ENCODE data around the gene CDKN2B-AS1.

Gene CDKN2B-AS1

GRCh38 chr9:21995006-21995665 is 545 bp downstream of the CDKN2B-AS1 start (continued):
- TF ChIP-seq ZFP41 (tag by site-specific recombination; IDR thresholded peaks at IDR 0.05; ENCODE audit: borderline replicate concordance) (no peak), ZNF311 (tag by site-specific recombination; IDR thresholded peaks at IDR 0.05; ENCODE audit: borderline replicate concordance) (no peak), ZNF23 (tag by site-specific recombination; IDR thresholded peaks at IDR 0.05; ENCODE audit: borderline replicate concordance) (no peak), ZNF350 (tag by site-specific recombination; IDR thresholded peaks at IDR 0.05) (no peak), ZBTB20 (tag by site-specific recombination; IDR thresholded peaks at IDR 0.05) (0 out of 2 replicates have a peak, but pooled peaks have one; percentile 23), ZNF280D (tag by site-specific recombination; IDR thresholded peaks at IDR 0.05) (no peak), ZIC2 (tag by site-specific recombination; IDR thresholded peaks at IDR 0.05) (no peak), ZNF324 (tag by site-specific recombination; IDR thresholded peaks at IDR 0.05) (no peak), ZNF660 (tag by site-specific recombination; IDR thresholded peaks at IDR 0.05) (no peak), ZNF335 (tag by site-specific recombination; conservative IDR thresholded peaks at IDR 0.05) (peak; percentile 75), ZNF362 (tag by site-specific recombination; IDR thresholded peaks at IDR 0.05) (no peak), TSHZ1 (tag by site-specific recombination; IDR thresholded peaks at IDR 0.05; ENCODE audit: borderline replicate concordance) (no peak), KLF16 (tag by site-specific recombination; IDR thresholded peaks at IDR 0.05) (no peak; the same call in none of the 2 replicates), ZFP69B (tag by site-specific recombination; IDR thresholded peaks at IDR 0.05) (no peak), ZBTB7A (tag by site-specific recombination; IDR thresholded peaks at IDR 0.05; ENCODE audit: low read depth) (no peak), ZNF768 (tag by site-specific recombination; IDR thresholded peaks at IDR 0.05) (no peak), PRDM6 (tag by site-specific recombination; IDR thresholded peaks at IDR 0.05) (no peak), WT1 (tag by site-specific recombination; IDR thresholded peaks at IDR 0.05) (no peak; the same call in 1 of the 2 replicates), ZNF121 (tag by site-specific recombination; IDR thresholded peaks at IDR 0.05) (no peak), ZNF266 (tag by site-specific recombination; IDR thresholded peaks at IDR 0.05; ENCODE audit: low read depth) (no peak), ZNF114 (tag by site-specific recombination; IDR thresholded peaks at IDR 0.05) (no peak), IKZF3 (tag by site-specific recombination; IDR thresholded peaks at IDR 0.05) (peak; percentile 73), ZNF239 (tag by site-specific recombination; IDR thresholded peaks at IDR 0.05) (no peak), BCL6B (tag by site-specific recombination; IDR thresholded peaks at IDR 0.05) (no peak), ZNF16 (tag by site-specific recombination; IDR thresholded peaks at IDR 0.05; ENCODE audit: low read depth) (no peak)
- TF ChIP-seq, protein P1, sequence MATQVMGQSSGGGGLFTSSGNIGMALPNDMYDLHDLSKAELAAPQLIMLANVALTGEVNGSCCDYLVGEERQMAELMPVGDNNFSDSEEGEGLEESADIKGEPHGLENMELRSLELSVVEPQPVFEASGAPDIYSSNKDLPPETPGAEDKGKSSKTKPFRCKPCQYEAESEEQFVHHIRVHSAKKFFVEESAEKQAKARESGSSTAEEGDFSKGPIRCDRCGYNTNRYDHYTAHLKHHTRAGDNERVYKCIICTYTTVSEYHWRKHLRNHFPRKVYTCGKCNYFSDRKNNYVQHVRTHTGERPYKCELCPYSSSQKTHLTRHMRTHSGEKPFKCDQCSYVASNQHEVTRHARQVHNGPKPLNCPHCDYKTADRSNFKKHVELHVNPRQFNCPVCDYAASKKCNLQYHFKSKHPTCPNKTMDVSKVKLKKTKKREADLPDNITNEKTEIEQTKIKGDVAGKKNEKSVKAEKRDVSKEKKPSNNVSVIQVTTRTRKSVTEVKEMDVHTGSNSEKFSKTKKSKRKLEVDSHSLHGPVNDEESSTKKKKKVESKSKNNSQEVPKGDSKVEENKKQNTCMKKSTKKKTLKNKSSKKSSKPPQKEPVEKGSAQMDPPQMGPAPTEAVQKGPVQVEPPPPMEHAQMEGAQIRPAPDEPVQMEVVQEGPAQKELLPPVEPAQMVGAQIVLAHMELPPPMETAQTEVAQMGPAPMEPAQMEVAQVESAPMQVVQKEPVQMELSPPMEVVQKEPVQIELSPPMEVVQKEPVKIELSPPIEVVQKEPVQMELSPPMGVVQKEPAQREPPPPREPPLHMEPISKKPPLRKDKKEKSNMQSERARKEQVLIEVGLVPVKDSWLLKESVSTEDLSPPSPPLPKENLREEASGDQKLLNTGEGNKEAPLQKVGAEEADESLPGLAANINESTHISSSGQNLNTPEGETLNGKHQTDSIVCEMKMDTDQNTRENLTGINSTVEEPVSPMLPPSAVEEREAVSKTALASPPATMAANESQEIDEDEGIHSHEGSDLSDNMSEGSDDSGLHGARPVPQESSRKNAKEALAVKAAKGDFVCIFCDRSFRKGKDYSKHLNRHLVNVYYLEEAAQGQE (tag by site-specific recombination; IDR thresholded peaks at IDR 0.05): no peak
